Liver (tissue), 9 donors: ENCODE measurements around the gene YTHDF1. TPM values are rescaled to one million over a fixed set of nuclear protein-coding genes. Genes with fewer than 3 reads are reported as not detected.

Experiments
- DNase-seq: peaks from one replicate; pipeline ENCODE4 v3.0.0-alpha.2; 2017; ENCODE audit warnings: low spot score
- H3K27ac ChIP-seq, 2 donors: one replicate each; pipeline ENCODE4 v1.7.0; 2013; ENCODE audit warnings: inconsistent platforms in 2 of 2, low read length in 2 of 2, control low read depth in 1 of 2, low read depth in 1 of 2, mild to moderate bottlenecking in 1 of 2
- H3K27me3 ChIP-seq, 4 donors: one replicate each; pipeline versions ENCODE4 v1.6.1 to v1.7.0; 2013; ENCODE audit warnings: low read length in 3 of 4, inconsistent platforms in 1 of 4, mild to moderate bottlenecking in 1 of 4, moderate library complexity in 1 of 4; ENCODE audit not compliant: control insufficient read depth in 4 of 4, insufficient read depth in 4 of 4
- H3K36me3 ChIP-seq, 4 donors: one replicate each; pipeline versions ENCODE4 v1.6.1 to v1.7.0; 2013; ENCODE audit warnings: low read length in 3 of 4, mild to moderate bottlenecking in 3 of 4, low read depth in 1 of 4, moderate library complexity in 1 of 4; ENCODE audit not compliant: control insufficient read depth in 4 of 4, insufficient read depth in 3 of 4
- H3K4me1 ChIP-seq, 4 donors: one replicate each; pipeline versions ENCODE4 v1.6.1 to v1.7.0; 2013; ENCODE audit warnings: low read length in 3 of 4, mild to moderate bottlenecking in 3 of 4, moderate library complexity in 1 of 4; ENCODE audit not compliant: control insufficient read depth in 4 of 4, insufficient read depth in 4 of 4
- H3K4me3 ChIP-seq, 3 donors: one replicate each; pipeline versions ENCODE4 v1.6.1 to v1.7.0; 2013; ENCODE audit warnings: low read length in 3 of 3, control low read depth in 1 of 3, low read depth in 1 of 3, mild to moderate bottlenecking in 1 of 3
- H3K9ac ChIP-seq, 2 donors: one replicate each; pipeline ENCODE4 v1.7.0; 2013; ENCODE audit warnings: low read length in 2 of 2, mild to moderate bottlenecking in 2 of 2, moderate library complexity in 2 of 2, control low read depth in 1 of 2, low read depth in 1 of 2
- H3K9me3 ChIP-seq, 4 donors: one replicate each; pipeline versions ENCODE4 v1.6.1 to v1.7.0; 2013; ENCODE audit warnings: low read length in 3 of 4; ENCODE audit not compliant: control insufficient read depth in 4 of 4
- CTCF ChIP-seq: fragments of 150-350 bp; IDR thresholded peaks from 2 replicates; pipeline ENCODE4 v1.5.1; 2017; ENCODE audit warnings: improper control_type of control experiment, low read depth, low read length; ENCODE audit not compliant: missing input control
- EGR1 ChIP-seq, 2 donors: IDR thresholded peaks; 2 replicates each; pipeline ENCODE4 v1.6.1; 2016 to 2018; ENCODE audit warnings: antibody characterized with exemption in 2 of 2, low read depth in 2 of 2
- FOXA1 ChIP-seq: IDR thresholded peaks from 2 replicates; pipeline ENCODE4 v1.6.1; 2016; ENCODE audit warnings: antibody characterized with exemption
- FOXA2 ChIP-seq: IDR thresholded peaks from 2 replicates; pipeline ENCODE4 v1.6.1; 2016; ENCODE audit warnings: antibody characterized with exemption
- HNF4A ChIP-seq, 2 donors: conservative IDR thresholded peaks; 2 replicates each; pipeline ENCODE4 v1.6.1; 2016; ENCODE audit warnings: antibody characterized with exemption in 2 of 2, mild to moderate bottlenecking in 2 of 2
- JUND ChIP-seq, 2 donors: IDR thresholded peaks; 2 replicates each; pipeline ENCODE4 v1.6.1; 2016; ENCODE audit warnings: antibody characterized with exemption in 2 of 2
- MAX ChIP-seq: IDR thresholded peaks from 2 replicates; pipeline ENCODE4 v1.6.1; 2016; ENCODE audit warnings: antibody characterized with exemption
- NR2F2 ChIP-seq: IDR thresholded peaks from 2 replicates; pipeline ENCODE4 v1.6.1; 2016; ENCODE audit warnings: antibody characterized with exemption
- RAD21 ChIP-seq, 2 donors: IDR thresholded peaks; 2 replicates each; pipeline ENCODE4 v1.6.1; 2016; ENCODE audit warnings: antibody characterized with exemption in 2 of 2, mild to moderate bottlenecking in 2 of 2
- REST ChIP-seq: IDR thresholded peaks from 2 replicates; pipeline ENCODE4 v1.6.1; 2016; ENCODE audit warnings: antibody characterized with exemption, mild to moderate bottlenecking
- RXRA ChIP-seq, 2 donors: IDR thresholded peaks; 2 replicates each; pipeline ENCODE4 v1.6.1; 2017 to 2018; ENCODE audit warnings: antibody characterized with exemption in 2 of 2, mild to moderate bottlenecking in 1 of 2
- SP1 ChIP-seq: IDR thresholded peaks from 2 replicates; pipeline ENCODE4 v1.6.1; 2018; ENCODE audit warnings: antibody characterized with exemption, mild to moderate bottlenecking
- TAF1 ChIP-seq: conservative IDR thresholded peaks from 2 replicates; pipeline ENCODE4 v1.6.1; 2016; ENCODE audit warnings: antibody characterized with exemption, mild to moderate bottlenecking
- YY1 ChIP-seq: IDR thresholded peaks from 2 replicates; pipeline ENCODE4 v1.6.1; 2016; ENCODE audit warnings: antibody characterized with exemption, mild to moderate bottlenecking
- ZBTB33 ChIP-seq: IDR thresholded peaks from 2 replicates; pipeline ENCODE4 v1.6.1; 2016; ENCODE audit warnings: antibody characterized with exemption
- WGBS: extraction: QIAGEN DNeasy Blood & Tissue Kit; methylation state at CpG from one replicate; pipeline ENCODE4 v1.1.7; 2013; 5-methylcytosine and 5-hydroxymethylcytosine counted together
- polyA plus RNA-seq, 2 donors: library from polyadenylated mRNA; stranded (reverse) in 1 of 2; unstranded in 1 of 2; fragments of 200-250 nt in 1 of 2; fragments of >200 nt in 1 of 2; fragmentation: Nextera tagmentation in 1 of 2; extraction: Ambion mirVana in 1 of 2; gene quantifications; one replicate each; pipeline versions ENCODE4 v1.2.1 to v1.2.3, GENCODE V29; 2013 to 2015
- total RNA-seq, 2 donors: library from RNA; depleted of rRNA; stranded (reverse); fragments of >200 nt; gene quantifications; one replicate each; pipeline ENCODE4 v1.2.3, GENCODE V29; 2014
- donor health status: healthy.
- donor health status: healthy.
- donor health status: healthy.
- donor health status: healthy.
- donor health status: healthy.

The YTHDF1 gene
- total and polyA plus RNA-seq, 4 donors, result 6.8 to 19.5 (median 14.9) TPM

- H3K4me3 ChIP-seq, result no peak overlapping the region
- H3K27me3 ChIP-seq, result no peaks in the 10 kb centered on the region
- H3K27ac ChIP-seq, result no peak overlapping the region
- no peaks in the 10 kb centered on the region for H3K36me3 ChIP-seq
- H3K9me3 ChIP-seq, result no peaks in the 10 kb centered on the region
- H3K4me1 ChIP-seq, result no peaks in the 10 kb centered on the region
- 91% methylated on average over 11 of the region's 11 CpGs for WGBS
- no peak for DNase-seq
- TF ChIP-seq JUND (IDR thresholded peaks at IDR 0.05) (no peak), CTCF (no peak), RXRA (IDR thresholded peaks at IDR 0.05) (no peak), YY1 (no peak), HNF4A (conservative IDR thresholded peaks at IDR 0.05) (no peak)
- H3K9ac ChIP-seq, result no peak overlapping the region
Measured at GRCh38 chr20:63240004-63240403, 24.1 kb upstream of the YTHDF1 start.

GRCh38 chr20:63239431-63239830 is 23.5 kb upstream of the YTHDF1 start:
- H3K27me3 ChIP-seq, result peaks cover 0 to 2% (median 0%) of the 10 kb centered on the region in 4 donors
- H3K27ac ChIP-seq, result no peak overlapping the region
- no peak overlapping the region for H3K4me3 ChIP-seq
- H3K9ac ChIP-seq, result no peak overlapping the region
- no peaks in the 10 kb centered on the region for H3K9me3 ChIP-seq
- no peaks in the 10 kb centered on the region for H3K36me3 ChIP-seq
- no peaks in the 10 kb centered on the region for H3K4me1 ChIP-seq
- DNase-seq, result no peak
- TF ChIP-seq TAF1 (no peak), REST (no peak), NR2F2 (no peak), ZBTB33 (no peak), SP1 (no peak), FOXA2 (no peak), FOXA1 (no peak), EGR1 (IDR thresholded peaks at IDR 0.05; ENCODE audit: low read depth in 2 of 2) (no peak), RAD21 (IDR thresholded peaks at IDR 0.05) (no peak), MAX (no peak)
- WGBS, result 94% methylated on average over 30 of the region's 30 CpGs
